ENCODE results near the gene MRPS34. TPM values are rescaled to one million over a fixed set of nuclear protein-coding genes. Genes with fewer than 3 reads are reported as not detected.

Gene MRPS34
- total RNA-seq, 1 donor from 2014 or later, result 58.0 TPM

DNA sequence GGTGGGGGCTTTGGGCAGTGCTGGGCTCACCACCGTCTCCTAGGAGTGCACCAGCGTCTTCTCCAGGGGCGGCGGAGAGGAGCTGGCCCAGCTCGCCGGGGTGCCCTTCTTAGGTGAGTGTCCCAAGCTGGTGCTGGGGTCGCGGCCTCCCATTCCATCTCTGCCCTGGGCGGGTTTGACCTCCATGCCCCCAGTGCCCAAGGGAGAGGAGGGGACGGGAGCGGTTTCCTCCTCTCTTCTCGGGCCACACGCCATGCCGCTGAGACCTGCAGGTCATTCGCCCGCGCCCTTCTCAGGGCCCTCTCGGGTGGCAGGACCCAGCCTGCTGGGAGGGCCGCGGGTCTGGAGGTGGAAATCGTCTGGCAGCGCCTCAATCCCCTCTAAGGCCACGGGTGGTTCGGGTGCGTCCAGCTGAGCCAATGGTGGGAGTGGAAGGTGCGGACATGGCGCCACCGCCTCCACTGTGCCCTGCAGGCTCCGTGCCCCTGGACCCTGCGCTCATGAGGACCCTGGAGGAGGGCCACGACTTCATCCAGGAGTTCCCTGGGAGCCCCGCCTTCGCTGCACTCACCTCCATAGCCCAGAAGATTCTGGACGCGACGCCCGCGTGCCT is 15.3 kb upstream of the MRPS34 start:
- Histone ChIP-seq H3K9me3 (no peaks in the 10 kb centered on the region), H3K36me3 (peaks cover 45% of the 10 kb centered on the region), H3K4me1 (peaks cover 23% of the 10 kb centered on the region), H3K27ac (no peak overlapping the region), H3K4me3 (no peak overlapping the region), H3K27me3 (ENCODE audit: low read depth) (no peaks in the 10 kb centered on the region)
- ATAC-seq (no peak), DNase-seq (no peak)
- TF ChIP-seq, protein P1, sequence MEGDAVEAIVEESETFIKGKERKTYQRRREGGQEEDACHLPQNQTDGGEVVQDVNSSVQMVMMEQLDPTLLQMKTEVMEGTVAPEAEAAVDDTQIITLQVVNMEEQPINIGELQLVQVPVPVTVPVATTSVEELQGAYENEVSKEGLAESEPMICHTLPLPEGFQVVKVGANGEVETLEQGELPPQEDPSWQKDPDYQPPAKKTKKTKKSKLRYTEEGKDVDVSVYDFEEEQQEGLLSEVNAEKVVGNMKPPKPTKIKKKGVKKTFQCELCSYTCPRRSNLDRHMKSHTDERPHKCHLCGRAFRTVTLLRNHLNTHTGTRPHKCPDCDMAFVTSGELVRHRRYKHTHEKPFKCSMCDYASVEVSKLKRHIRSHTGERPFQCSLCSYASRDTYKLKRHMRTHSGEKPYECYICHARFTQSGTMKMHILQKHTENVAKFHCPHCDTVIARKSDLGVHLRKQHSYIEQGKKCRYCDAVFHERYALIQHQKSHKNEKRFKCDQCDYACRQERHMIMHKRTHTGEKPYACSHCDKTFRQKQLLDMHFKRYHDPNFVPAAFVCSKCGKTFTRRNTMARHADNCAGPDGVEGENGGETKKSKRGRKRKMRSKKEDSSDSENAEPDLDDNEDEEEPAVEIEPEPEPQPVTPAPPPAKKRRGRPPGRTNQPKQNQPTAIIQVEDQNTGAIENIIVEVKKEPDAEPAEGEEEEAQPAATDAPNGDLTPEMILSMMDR (IDR thresholded peaks at IDR 0.05), result no peak
- intact Hi-C loops (cut with DNase I), result no loop called here

DNA sequence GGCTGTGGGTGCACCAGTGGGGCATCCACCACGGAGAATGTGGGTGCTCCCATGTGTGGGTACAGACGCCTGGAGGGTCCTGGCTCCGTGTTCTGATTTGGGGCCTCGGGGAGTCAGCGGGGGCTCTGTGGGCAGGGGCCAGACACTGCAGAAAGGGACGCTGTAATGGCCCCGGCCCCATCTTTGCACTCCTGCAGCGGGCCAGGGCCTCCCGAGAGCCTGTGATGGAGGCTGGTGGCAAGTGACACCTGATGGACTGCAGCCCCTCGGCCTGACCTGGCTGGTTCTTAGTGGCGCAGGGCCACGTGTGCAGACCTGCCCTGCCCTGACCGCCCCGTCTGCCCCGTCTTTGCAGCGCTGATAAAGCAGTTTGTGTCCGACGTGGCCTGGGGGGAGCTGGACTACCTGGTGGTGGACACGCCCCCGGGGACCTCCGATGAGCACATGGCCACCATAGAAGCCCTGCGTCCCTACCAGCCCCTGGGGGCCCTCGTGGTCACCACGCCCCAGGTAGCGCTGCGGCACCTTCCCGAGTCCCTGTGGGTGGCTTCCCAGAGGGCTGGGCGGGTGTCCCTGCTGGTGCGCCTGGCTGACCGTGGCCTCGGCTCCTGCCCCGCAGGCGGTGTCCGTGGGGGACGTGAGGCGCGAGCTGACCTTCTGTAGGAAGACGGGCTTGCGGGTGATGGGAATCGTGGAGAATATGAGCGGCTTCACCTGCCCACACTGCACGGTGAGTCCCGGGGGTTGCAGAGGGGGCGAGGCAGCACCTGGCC is 14.6 kb upstream of the MRPS34 start:
- H3K36me3 ChIP-seq, result peaks cover 45% of the 10 kb centered on the region
- DNase-seq, result peak; percentile 42

GRCh38 chr16:1787056-1787321 is 14.1 kb upstream of the MRPS34 start:
- no peak overlapping the region for H3K4me3 ChIP-seq
- H3K27ac ChIP-seq, result no peak overlapping the region
- intact Hi-C loops (cut with DNase I), result no loop called here
- no peaks in the 10 kb centered on the region for H3K27me3 ChIP-seq (ENCODE audit: low read depth)
- no peaks in the 10 kb centered on the region for H3K9me3 ChIP-seq
- peaks cover 45% of the 10 kb centered on the region for H3K36me3 ChIP-seq
- H3K4me1 ChIP-seq, result peaks cover 23% of the 10 kb centered on the region
- no peak for ATAC-seq
- TF ChIP-seq, protein P1 (IDR thresholded peaks at IDR 0.05), result no peak
- no peak for DNase-seq

More for the DNA sequence above, 14.6 kb upstream of the MRPS34 start:
- no peak for ATAC-seq
- Histone ChIP-seq H3K27ac (no peak overlapping the region), H3K27me3 (ENCODE audit: low read depth) (no peaks in the 10 kb centered on the region), H3K4me1 (peaks cover 23% of the 10 kb centered on the region), H3K9me3 (no peaks in the 10 kb centered on the region), H3K4me3 (no peak overlapping the region)
- intact Hi-C loops (cut with DNase I), result no loop called here
- TF ChIP-seq, protein P1 (IDR thresholded peaks at IDR 0.05), result no peak

DNA sequence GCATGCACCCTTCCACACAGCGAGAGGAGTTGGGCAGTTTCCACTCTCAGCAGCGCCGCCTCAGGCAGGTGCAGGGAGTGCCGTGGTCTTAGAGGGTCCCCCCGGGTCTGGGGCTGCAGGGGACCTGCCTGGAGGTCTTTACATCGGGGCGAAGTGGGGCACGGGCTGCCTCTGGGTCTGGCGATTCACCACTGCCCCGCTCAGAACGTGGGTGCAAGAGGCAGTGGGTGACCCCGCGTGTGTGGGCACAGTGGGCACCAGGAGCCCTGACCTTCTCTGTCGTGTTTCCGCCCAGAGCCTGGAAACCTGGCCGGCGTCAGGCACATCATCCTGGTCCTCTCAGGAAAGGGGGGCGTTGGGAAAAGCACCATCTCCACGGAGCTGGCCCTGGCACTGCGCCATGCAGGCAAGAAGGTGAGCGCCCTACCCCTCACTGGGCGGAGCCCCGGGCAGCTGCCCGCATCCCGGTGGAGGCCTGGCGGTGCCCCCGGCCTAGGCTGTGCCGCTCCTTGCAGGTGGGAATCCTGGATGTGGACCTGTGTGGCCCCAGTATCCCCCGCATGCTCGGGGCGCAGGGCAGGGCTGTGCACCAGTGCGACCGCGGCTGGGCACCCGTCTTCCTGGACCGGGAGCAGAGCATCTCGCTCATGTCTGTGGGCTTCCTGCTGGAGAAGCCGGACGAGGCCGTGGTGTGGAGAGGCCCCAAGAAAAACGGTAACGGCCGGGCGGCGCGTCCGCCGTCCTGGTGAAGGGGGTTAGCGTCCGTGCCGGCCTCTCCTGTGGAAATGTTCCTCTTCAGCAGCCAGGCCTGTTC is 13.5 kb upstream of the MRPS34 start:
- ATAC-seq (no peak), DNase-seq (no peak)
- intact Hi-C loops (cut with DNase I), result no loop called here
- H3K27ac ChIP-seq, result no peak overlapping the region
- H3K36me3 ChIP-seq, result peaks cover 45% of the 10 kb centered on the region
- no peaks in the 10 kb centered on the region for H3K27me3 ChIP-seq (ENCODE audit: low read depth)
- H3K4me1 ChIP-seq, result peaks cover 25% of the 10 kb centered on the region
- no peak overlapping the region for H3K4me3 ChIP-seq
- H3K9me3 ChIP-seq, result no peaks in the 10 kb centered on the region
- TF ChIP-seq, protein P1 (IDR thresholded peaks at IDR 0.05), result no peak

DNA sequence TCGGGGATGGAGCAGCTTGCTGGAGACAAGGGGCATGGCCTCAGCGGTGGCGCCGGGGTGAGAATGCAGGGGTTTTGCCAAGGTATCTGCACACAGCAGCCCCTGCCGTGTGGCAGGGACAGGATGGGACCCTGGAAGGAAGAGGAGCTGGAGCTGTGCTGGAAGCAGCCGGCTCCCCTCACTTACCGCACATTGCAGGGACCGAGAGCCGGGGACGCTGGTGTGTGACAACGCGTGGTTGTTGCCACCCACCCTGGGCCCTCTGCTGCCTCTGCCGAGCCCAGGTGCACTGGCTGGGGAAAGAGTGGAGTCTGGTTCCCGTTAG is 12.9 kb upstream of the MRPS34 start:
- H3K27ac ChIP-seq, result no peak overlapping the region
- peaks cover 32% of the 10 kb centered on the region for H3K4me1 ChIP-seq
- ATAC-seq, result no peak
- peaks cover 49% of the 10 kb centered on the region for H3K36me3 ChIP-seq
- H3K27me3 ChIP-seq (ENCODE audit: low read depth), result no peaks in the 10 kb centered on the region
- no peaks in the 10 kb centered on the region for H3K9me3 ChIP-seq
- H3K4me3 ChIP-seq, result no peak overlapping the region
- TF ChIP-seq, protein P1 (IDR thresholded peaks at IDR 0.05), result no peak
- no peak for DNase-seq
- intact Hi-C loops (cut with DNase I), result no loop called here
